GM23338 (cell line): ENCODE data around the gene NCK2. TPM values are rescaled to one million over a fixed set of nuclear protein-coding genes. Genes with fewer than 3 reads are reported as not detected.

Experiments used
- ATAC-seq: fragments of 200-7000 bp; cut with Tn5 transposase; 3 replicates; pipeline ENCODE4 v1.9.1; 2020
- DNase-seq: peaks from one replicate; pipeline ENCODE4 v3.0.0-alpha.2; 2015; ENCODE audit warnings: low spot score
- H2AFZ ChIP-seq: fragments of 200-600 bp; sonication (generic); 2 replicates; pipeline ENCODE4 v1.8.0; 2016; ENCODE audit warnings: antibody characterized with exemption, mild to moderate bottlenecking, moderate library complexity
- H3F3A ChIP-seq: fragments of 200-600 bp; sonication (generic); replicated peaks from 2 replicates; pipeline ENCODE4 v1.8.0; 2017; ENCODE audit warnings: antibody characterized with exemption, mixed run types, low read depth
- H3K27ac ChIP-seq: fragments of 200-600 bp; sonication (generic); 2 replicates; pipeline ENCODE4 v1.6.1; 2016; ENCODE audit warnings: low read depth
- H3K27me3 ChIP-seq: fragments of 200-600 bp; sonication (generic); 2 replicates; pipeline ENCODE4 v1.8.0; 2016; ENCODE audit warnings: mild to moderate bottlenecking, mixed run types, moderate library complexity; ENCODE audit not compliant: insufficient read depth
- H3K36me3 ChIP-seq: fragments of 200-600 bp; sonication (generic); 2 replicates; pipeline ENCODE4 v1.8.0; 2016; ENCODE audit warnings: mild to moderate bottlenecking; ENCODE audit not compliant: insufficient read depth
- H3K4me1 ChIP-seq: fragments of 200-600 bp; sonication (generic); 2 replicates; pipeline ENCODE4 v1.8.0; 2016; ENCODE audit warnings: mild to moderate bottlenecking, moderate library complexity; ENCODE audit not compliant: insufficient read depth
- H3K4me2 ChIP-seq: fragments of 200-600 bp; sonication (generic); 2 replicates; pipeline ENCODE4 v1.7.1; 2017; ENCODE audit warnings: mixed run types
- H3K4me3 ChIP-seq: fragments of 200-600 bp; sonication (generic); 2 replicates; pipeline ENCODE4 v1.6.1; 2016; ENCODE audit warnings: mixed run types
- H3K79me2 ChIP-seq: fragments of 200-600 bp; sonication (generic); replicated peaks from 2 replicates; pipeline ENCODE4 v1.8.0; 2017; ENCODE audit warnings: mild to moderate bottlenecking; ENCODE audit not compliant: insufficient read depth
- H3K9me2 ChIP-seq: fragments of 200-600 bp; sonication (generic); 2 replicates; pipeline ENCODE4 v1.8.0; 2017; ENCODE audit not compliant: insufficient read depth
- H4K20me1 ChIP-seq: fragments of 200-600 bp; sonication (generic); replicated peaks from 2 replicates; pipeline ENCODE4 v1.8.0; 2017; ENCODE audit warnings: mild to moderate bottlenecking; ENCODE audit not compliant: insufficient read depth
- H3K27ac Mint-ChIP-seq: 2 replicates; pipeline ENCODE4 v1.8.0; 2020; ENCODE audit warnings: inconsistent platforms, mild to moderate bottlenecking, moderate library complexity, mixed read lengths
- H3K27me3 Mint-ChIP-seq: 3 replicates; pipeline ENCODE4 v1.8.0; 2022; ENCODE audit warnings: low read depth, mild to moderate bottlenecking, moderate library complexity, mixed read lengths, inconsistent platforms; ENCODE audit not compliant: insufficient read depth, poor library complexity
- H3K36me3 Mint-ChIP-seq: 3 replicates; pipeline ENCODE4 v1.8.0; 2021; ENCODE audit warnings: low read depth, mild to moderate bottlenecking, inconsistent platforms, moderate library complexity, mixed read lengths
- H3K4me1 Mint-ChIP-seq: 3 replicates; pipeline ENCODE4 v1.8.0; 2020; ENCODE audit warnings: mild to moderate bottlenecking, inconsistent platforms, mixed read lengths
- H3K4me3 Mint-ChIP-seq: 3 replicates; pipeline ENCODE4 v1.8.0; 2021; ENCODE audit warnings: moderate library complexity, mild to moderate bottlenecking, inconsistent platforms, mixed read lengths
- H3K9me3 Mint-ChIP-seq: 3 replicates; pipeline ENCODE4 v1.8.0; 2020; ENCODE audit warnings: moderate library complexity, mild to moderate bottlenecking, inconsistent platforms, mixed read lengths
- CREB1 ChIP-seq: fragments of 250-450 bp; sonication (Bioruptor Pico); IDR thresholded peaks from 2 replicates; pipeline ENCODE4 v1.5.0; 2020; ENCODE audit warnings: low read depth, mild to moderate bottlenecking, moderate library complexity
- EZH2 ChIP-seq: fragments of 200-600 bp; sonication (generic); IDR thresholded peaks from one replicate; pipeline ENCODE4 v1.8.0; 2017; ENCODE audit warnings: antibody characterized with exemption, mild to moderate bottlenecking, low read depth; ENCODE audit not compliant: unreplicated experiment
- EZH2phosphoT487 ChIP-seq: fragments of 200-600 bp; sonication (generic); IDR thresholded peaks from one replicate; pipeline ENCODE4 v1.8.1; 2018; ENCODE audit warnings: antibody characterized with exemption; ENCODE audit not compliant: unreplicated experiment
- JUNB ChIP-seq: IDR thresholded peaks from one replicate; pipeline ENCODE4 v1.6.1; 2016; ENCODE audit warnings: antibody characterized with exemption; ENCODE audit not compliant: unreplicated experiment
- NANOG ChIP-seq: IDR thresholded peaks from 2 replicates; pipeline ENCODE4 v1.6.1; 2016; ENCODE audit warnings: antibody characterized with exemption, borderline replicate concordance
- POLR2AphosphoS5 ChIP-seq: IDR thresholded peaks from 2 replicates; pipeline ENCODE4 v1.6.1; 2016; ENCODE audit warnings: antibody characterized with exemption, low read depth
- STAT1 ChIP-seq: IDR thresholded peaks from one replicate; pipeline ENCODE4 v1.6.1; 2016; ENCODE audit warnings: antibody characterized with exemption; ENCODE audit not compliant: unreplicated experiment
- ZNF114 ChIP-seq: fragments of 250-450 bp; sonication (Bioruptor Pico); IDR thresholded peaks from 2 replicates; pipeline ENCODE4 v1.5.0; 2020; ENCODE audit warnings: mild to moderate bottlenecking, moderate library complexity
- ZNF331 ChIP-seq: fragments of 250-450 bp; sonication (Bioruptor Pico); IDR thresholded peaks from 2 replicates; pipeline ENCODE4 v1.5.0; 2020; ENCODE audit warnings: low read depth, mild to moderate bottlenecking, moderate library complexity
- polyA plus RNA-seq: library from polyadenylated mRNA; unstranded; fragments of >200 nt; fragmentation: Nextera tagmentation; extraction: Ambion mirVana; gene quantifications from 2 replicates; pipeline ENCODE4 v1.2.1, GENCODE V29; 2016
- total RNA-seq: library from RNA; depleted of rRNA; stranded (reverse); fragments of >200 nt; shearing (Covaris generic); gene quantifications from 2 replicates; pipeline ENCODE4 v1.2.3, GENCODE V29; 2014
- TF ChIP-seq, protein P1 (sequence below): IDR thresholded peaks from one replicate; pipeline ENCODE4 v1.6.1; 2018; ENCODE audit warnings: antibody characterized with exemption; ENCODE audit not compliant: unreplicated experiment
- TF ChIP-seq, protein P2 (sequence below), 2 experiments: fragments of 200-600 bp in 1 of 2; sonication (generic) in 1 of 2; conservative IDR thresholded peaks; 2 replicates each; pipeline versions ENCODE4 v1.5.1 to v1.6.1; 2016 to 2017; ENCODE audit warnings: antibody characterized with exemption in 2 of 2, low read depth in 2 of 2, mild to moderate bottlenecking in 2 of 2, moderate library complexity in 1 of 2
- TF ChIP-seq, protein P3 (sequence below): fragments of 250-450 bp; sonication (Bioruptor Pico); IDR thresholded peaks from 2 replicates; pipeline ENCODE4 v1.5.0; 2020; ENCODE audit warnings: mild to moderate bottlenecking, moderate library complexity
- TF ChIP-seq, protein P4 (sequence below): IDR thresholded peaks from 2 replicates; pipeline ENCODE4 v1.6.1; 2016; ENCODE audit warnings: antibody characterized with exemption

NCK2 gene
- total and polyA plus RNA-seq, 2 experiments from 2014 or later = 26.9 to 59.9 TPM

DNA sequence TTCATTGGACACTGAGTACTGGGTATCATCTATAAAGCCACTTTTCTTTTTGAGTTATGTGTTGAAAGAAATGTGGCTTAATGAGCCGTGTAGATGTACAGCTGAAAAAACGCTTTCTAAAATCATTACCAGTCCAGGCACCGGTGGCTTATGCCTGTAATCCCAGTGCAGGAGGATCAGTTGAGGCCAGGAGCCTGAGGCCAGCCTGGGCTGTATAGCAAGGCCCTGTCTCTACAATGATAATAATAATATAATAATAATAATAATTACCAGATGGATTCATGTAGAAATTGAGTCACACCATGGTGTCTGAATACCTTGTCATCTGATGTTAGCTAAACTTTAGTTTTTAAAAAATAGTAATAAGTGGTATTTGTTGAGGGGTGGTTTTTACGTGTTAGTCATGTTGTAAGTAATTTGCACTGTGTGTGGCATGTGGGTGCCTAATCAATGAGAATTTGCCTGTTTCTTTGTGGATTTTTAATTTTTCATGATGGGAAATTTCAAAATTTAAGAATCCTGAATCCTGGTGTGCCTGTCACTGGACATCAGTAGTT lies 30.1 kb downstream of the NCK2 start:
- no peak for DNase-seq
- Mint-ChIP-seq H3K27me3 (peaks cover 10% of the 10 kb centered on the region), H3K4me3 (no peak overlapping the region), H3K27ac (no peak overlapping the region), H3K4me1 (peaks cover 71% of the 10 kb centered on the region), H3K9me3 (no peaks in the 10 kb centered on the region), H3K36me3 (no peaks in the 10 kb centered on the region; the same call in 2 of the 3 replicates)
- peaks cover 31% of the 10 kb centered on the region for H3K4me1 ChIP-seq
- H2AFZ ChIP-seq = no peak overlapping the region
- H3K27me3 ChIP-seq = no peaks in the 10 kb centered on the region
- H4K20me1 ChIP-seq = peaks cover 46% of the 10 kb centered on the region
- no peaks in the 10 kb centered on the region for H3K36me3 ChIP-seq
- H3K4me3 ChIP-seq = no peak overlapping the region
- TF ChIP-seq NANOG (no peak), EZH2 (no peak), ZNF331 (CRISPR knock-in tag) (no peak), STAT1 (no peak), ZNF114 (CRISPR knock-in tag) (no peak), EZH2phosphoT487 (no peak), JUNB (no peak), CREB1 (CRISPR knock-in tag) (no peak), POLR2AphosphoS5 (no peak)
- TF ChIP-seq, protein P1, sequence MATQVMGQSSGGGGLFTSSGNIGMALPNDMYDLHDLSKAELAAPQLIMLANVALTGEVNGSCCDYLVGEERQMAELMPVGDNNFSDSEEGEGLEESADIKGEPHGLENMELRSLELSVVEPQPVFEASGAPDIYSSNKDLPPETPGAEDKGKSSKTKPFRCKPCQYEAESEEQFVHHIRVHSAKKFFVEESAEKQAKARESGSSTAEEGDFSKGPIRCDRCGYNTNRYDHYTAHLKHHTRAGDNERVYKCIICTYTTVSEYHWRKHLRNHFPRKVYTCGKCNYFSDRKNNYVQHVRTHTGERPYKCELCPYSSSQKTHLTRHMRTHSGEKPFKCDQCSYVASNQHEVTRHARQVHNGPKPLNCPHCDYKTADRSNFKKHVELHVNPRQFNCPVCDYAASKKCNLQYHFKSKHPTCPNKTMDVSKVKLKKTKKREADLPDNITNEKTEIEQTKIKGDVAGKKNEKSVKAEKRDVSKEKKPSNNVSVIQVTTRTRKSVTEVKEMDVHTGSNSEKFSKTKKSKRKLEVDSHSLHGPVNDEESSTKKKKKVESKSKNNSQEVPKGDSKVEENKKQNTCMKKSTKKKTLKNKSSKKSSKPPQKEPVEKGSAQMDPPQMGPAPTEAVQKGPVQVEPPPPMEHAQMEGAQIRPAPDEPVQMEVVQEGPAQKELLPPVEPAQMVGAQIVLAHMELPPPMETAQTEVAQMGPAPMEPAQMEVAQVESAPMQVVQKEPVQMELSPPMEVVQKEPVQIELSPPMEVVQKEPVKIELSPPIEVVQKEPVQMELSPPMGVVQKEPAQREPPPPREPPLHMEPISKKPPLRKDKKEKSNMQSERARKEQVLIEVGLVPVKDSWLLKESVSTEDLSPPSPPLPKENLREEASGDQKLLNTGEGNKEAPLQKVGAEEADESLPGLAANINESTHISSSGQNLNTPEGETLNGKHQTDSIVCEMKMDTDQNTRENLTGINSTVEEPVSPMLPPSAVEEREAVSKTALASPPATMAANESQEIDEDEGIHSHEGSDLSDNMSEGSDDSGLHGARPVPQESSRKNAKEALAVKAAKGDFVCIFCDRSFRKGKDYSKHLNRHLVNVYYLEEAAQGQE = no peak
- TF ChIP-seq, protein P2, sequence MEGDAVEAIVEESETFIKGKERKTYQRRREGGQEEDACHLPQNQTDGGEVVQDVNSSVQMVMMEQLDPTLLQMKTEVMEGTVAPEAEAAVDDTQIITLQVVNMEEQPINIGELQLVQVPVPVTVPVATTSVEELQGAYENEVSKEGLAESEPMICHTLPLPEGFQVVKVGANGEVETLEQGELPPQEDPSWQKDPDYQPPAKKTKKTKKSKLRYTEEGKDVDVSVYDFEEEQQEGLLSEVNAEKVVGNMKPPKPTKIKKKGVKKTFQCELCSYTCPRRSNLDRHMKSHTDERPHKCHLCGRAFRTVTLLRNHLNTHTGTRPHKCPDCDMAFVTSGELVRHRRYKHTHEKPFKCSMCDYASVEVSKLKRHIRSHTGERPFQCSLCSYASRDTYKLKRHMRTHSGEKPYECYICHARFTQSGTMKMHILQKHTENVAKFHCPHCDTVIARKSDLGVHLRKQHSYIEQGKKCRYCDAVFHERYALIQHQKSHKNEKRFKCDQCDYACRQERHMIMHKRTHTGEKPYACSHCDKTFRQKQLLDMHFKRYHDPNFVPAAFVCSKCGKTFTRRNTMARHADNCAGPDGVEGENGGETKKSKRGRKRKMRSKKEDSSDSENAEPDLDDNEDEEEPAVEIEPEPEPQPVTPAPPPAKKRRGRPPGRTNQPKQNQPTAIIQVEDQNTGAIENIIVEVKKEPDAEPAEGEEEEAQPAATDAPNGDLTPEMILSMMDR (conservative IDR thresholded peaks at IDR 0.05; ENCODE audit: low read depth in 2 of 2) = no peak
- TF ChIP-seq, protein P3, sequence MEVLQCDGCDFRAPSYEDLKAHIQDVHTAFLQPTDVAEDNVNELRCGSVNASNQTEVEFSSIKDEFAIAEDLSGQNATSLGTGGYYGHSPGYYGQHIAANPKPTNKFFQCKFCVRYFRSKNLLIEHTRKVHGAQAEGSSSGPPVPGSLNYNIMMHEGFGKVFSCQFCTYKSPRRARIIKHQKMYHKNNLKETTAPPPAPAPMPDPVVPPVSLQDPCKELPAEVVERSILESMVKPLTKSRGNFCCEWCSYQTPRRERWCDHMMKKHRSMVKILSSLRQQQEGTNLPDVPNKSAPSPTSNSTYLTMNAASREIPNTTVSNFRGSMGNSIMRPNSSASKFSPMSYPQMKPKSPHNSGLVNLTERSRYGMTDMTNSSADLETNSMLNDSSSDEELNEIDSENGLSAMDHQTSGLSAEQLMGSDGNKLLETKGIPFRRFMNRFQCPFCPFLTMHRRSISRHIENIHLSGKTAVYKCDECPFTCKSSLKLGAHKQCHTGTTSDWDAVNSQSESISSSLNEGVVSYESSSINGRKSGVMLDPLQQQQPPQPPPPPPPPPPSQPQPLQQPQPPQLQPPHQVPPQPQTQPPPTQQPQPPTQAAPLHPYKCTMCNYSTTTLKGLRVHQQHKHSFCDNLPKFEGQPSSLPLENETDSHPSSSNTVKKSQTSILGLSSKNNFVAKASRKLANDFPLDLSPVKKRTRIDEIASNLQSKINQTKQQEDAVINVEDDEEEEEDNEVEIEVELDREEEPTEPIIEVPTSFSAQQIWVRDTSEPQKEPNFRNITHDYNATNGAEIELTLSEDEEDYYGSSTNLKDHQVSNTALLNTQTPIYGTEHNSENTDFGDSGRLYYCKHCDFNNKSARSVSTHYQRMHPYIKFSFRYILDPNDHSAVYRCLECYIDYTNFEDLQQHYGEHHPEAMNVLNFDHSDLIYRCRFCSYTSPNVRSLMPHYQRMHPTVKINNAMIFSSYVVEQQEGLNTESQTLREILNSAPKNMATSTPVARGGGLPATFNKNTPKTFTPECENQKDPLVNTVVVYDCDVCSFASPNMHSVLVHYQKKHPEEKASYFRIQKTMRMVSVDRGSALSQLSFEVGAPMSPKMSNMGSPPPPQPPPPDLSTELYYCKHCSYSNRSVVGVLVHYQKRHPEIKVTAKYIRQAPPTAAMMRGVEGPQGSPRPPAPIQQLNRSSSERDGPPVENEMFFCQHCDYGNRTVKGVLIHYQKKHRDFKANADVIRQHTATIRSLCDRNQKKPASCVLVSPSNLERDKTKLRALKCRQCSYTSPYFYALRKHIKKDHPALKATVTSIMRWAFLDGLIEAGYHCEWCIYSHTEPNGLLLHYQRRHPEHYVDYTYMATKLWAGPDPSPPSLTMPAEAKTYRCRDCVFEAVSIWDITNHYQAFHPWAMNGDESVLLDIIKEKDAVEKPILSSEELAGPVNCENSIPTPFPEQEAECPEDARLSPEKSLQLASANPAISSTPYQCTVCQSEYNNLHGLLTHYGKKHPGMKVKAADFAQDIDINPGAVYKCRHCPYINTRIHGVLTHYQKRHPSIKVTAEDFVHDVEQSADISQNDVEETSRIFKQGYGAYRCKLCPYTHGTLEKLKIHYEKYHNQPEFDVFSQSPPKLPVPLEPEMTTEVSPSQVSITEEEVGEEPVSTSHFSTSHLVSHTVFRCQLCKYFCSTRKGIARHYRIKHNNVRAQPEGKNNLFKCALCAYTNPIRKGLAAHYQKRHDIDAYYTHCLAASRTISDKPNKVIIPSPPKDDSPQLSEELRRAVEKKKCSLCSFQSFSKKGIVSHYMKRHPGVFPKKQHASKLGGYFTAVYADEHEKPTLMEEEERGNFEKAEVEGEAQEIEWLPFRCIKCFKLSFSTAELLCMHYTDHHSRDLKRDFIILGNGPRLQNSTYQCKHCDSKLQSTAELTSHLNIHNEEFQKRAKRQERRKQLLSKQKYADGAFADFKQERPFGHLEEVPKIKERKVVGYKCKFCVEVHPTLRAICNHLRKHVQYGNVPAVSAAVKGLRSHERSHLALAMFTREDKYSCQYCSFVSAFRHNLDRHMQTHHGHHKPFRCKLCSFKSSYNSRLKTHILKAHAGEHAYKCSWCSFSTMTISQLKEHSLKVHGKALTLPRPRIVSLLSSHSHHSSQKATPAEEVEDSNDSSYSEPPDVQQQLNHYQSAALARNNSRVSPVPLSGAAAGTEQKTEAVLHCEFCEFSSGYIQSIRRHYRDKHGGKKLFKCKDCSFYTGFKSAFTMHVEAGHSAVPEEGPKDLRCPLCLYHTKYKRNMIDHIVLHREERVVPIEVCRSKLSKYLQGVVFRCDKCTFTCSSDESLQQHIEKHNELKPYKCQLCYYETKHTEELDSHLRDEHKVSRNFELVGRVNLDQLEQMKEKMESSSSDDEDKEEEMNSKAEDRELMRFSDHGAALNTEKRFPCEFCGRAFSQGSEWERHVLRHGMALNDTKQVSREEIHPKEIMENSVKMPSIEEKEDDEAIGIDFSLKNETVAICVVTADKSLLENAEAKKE (CRISPR knock-in tag) = no peak
- TF ChIP-seq, protein P4, sequence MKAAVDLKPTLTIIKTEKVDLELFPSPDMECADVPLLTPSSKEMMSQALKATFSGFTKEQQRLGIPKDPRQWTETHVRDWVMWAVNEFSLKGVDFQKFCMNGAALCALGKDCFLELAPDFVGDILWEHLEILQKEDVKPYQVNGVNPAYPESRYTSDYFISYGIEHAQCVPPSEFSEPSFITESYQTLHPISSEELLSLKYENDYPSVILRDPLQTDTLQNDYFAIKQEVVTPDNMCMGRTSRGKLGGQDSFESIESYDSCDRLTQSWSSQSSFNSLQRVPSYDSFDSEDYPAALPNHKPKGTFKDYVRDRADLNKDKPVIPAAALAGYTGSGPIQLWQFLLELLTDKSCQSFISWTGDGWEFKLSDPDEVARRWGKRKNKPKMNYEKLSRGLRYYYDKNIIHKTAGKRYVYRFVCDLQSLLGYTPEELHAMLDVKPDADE = no peak
- no peaks in the 10 kb centered on the region for H3F3A ChIP-seq
- H3K4me2 ChIP-seq = no peak overlapping the region
- no peak overlapping the region for H3K27ac ChIP-seq
- H3K79me2 ChIP-seq = peaks cover 100% of the 10 kb centered on the region
- ATAC-seq = no peak
- no peaks in the 10 kb centered on the region for H3K9me2 ChIP-seq
